HepG2 (cell line): ENCODE results near the gene ACTG2. TPM values are rescaled to one million over a fixed set of nuclear protein-coding genes. Genes with fewer than 3 reads are reported as not detected.

Experiments used
- CBX5 ChIP-seq: sonication (generic); formaldehyde crosslinking; IDR thresholded peaks from 2 replicates; pipeline ENCODE4 v1.4.0; 2020; ENCODE audit warnings: missing genetic modification reagents, borderline replicate concordance
- DPF2 ChIP-seq: sonication (generic); formaldehyde crosslinking; IDR thresholded peaks from 2 replicates; pipeline ENCODE4 v1.4.0; 2020; ENCODE audit warnings: mild to moderate bottlenecking, low read depth, missing genetic modification reagents, borderline replicate concordance
- HNRNPK ChIP-seq: fragments of 200-400 bp; formaldehyde crosslinking; IDR thresholded peaks from 2 replicates; pipeline ENCODE4 v1.6.1; 2018; ENCODE audit warnings: low read length, low read depth, moderate library complexity, mild to moderate bottlenecking; ENCODE audit not compliant: poor library complexity, severe bottlenecking
- MAFK ChIP-seq, 2 experiments: IDR thresholded peaks in 1 of 2; conservative IDR thresholded peaks in 1 of 2; 2 replicates each; pipeline ENCODE4 v1.6.1; 2011; ENCODE audit warnings: improper control_type of control experiment in 2 of 2, low read length in 2 of 2
- NRL ChIP-seq: sonication (generic); formaldehyde crosslinking; IDR thresholded peaks from 2 replicates; pipeline ENCODE4 v1.5.0; 2020; ENCODE audit warnings: missing genetic modification reagents, mild to moderate bottlenecking, moderate library complexity, borderline replicate concordance
- RXRB ChIP-seq: IDR thresholded peaks from 2 replicates; pipeline ENCODE4 v1.6.1; 2016; ENCODE audit warnings: borderline replicate concordance, missing genetic modification reagents, missing compliant biosample characterization
- SIX1 ChIP-seq: sonication (generic); formaldehyde crosslinking; IDR thresholded peaks from 2 replicates; pipeline ENCODE4 v1.4.0; 2020; ENCODE audit warnings: missing genetic modification reagents, borderline replicate concordance
- SRSF9 ChIP-seq: fragments of 200-400 bp; formaldehyde crosslinking; IDR thresholded peaks from 2 replicates; pipeline ENCODE4 v1.6.1; 2018; ENCODE audit warnings: borderline replicate concordance, mild to moderate bottlenecking, low read depth, low read length; ENCODE audit not compliant: insufficient read depth, poor library complexity, severe bottlenecking
- ZNF225 ChIP-seq: sonication (generic); formaldehyde crosslinking; IDR thresholded peaks from 2 replicates; pipeline ENCODE4 v1.4.0; 2020; ENCODE audit warnings: mild to moderate bottlenecking, missing genetic modification reagents
- ZNF317 ChIP-seq: sonication (generic); formaldehyde crosslinking; IDR thresholded peaks from 2 replicates; pipeline ENCODE4 v1.5.0; 2020; ENCODE audit warnings: mild to moderate bottlenecking, missing genetic modification reagents
- ZNF407 ChIP-seq: sonication (generic); formaldehyde crosslinking; IDR thresholded peaks from one replicate; pipeline ENCODE4 v1.5.1; 2020; ENCODE audit warnings: mild to moderate bottlenecking, missing genetic modification reagents; ENCODE audit errors: not compliant biosample characterization
- ZNF607 ChIP-seq: sonication (generic); formaldehyde crosslinking; IDR thresholded peaks from 2 replicates; pipeline ENCODE4 v1.5.1; 2020; ENCODE audit warnings: missing genetic modification reagents, mild to moderate bottlenecking, borderline replicate concordance
- ZNF839 ChIP-seq: sonication (generic); formaldehyde crosslinking; IDR thresholded peaks from 2 replicates; pipeline ENCODE4 v1.4.0; 2020; ENCODE audit warnings: missing genetic modification reagents, mild to moderate bottlenecking, borderline replicate concordance
- polyA plus RNA-seq, 8 experiments: library from polyadenylated mRNA; depleted of rRNA in 3 of 8; stranded (reverse) in 7 of 8; unstranded in 1 of 8; fragments of >200 nt; fragmentation: Illumina TruSeq in 4 of 8; extraction: Trizol in 4 of 8; gene quantifications; 2 replicates each; pipeline versions ENCODE4 v1.2.1 to v1.2.3, GENCODE V29; 2011 to 2016; ENCODE audit warnings: low read depth in 4 of 8, missing spikeins in 1 of 8, mixed read lengths in 1 of 8; ENCODE audit not compliant: insufficient read depth in 1 of 8
- total RNA-seq, 5 experiments: library from RNA; depleted of rRNA; stranded (reverse); fragments of >200 nt; fragmentation: Illumina TruSeq; extraction: Trizol; gene quantifications; 2 replicates each; pipeline ENCODE4 v1.2.3, GENCODE V29; 2016; ENCODE audit warnings: low read depth in 1 of 5
- TF ChIP-seq, protein P1 (sequence below), 2 experiments: sonication (generic) in 1 of 2; formaldehyde crosslinking in 1 of 2; IDR thresholded peaks; 2 replicates each; pipeline versions ENCODE4 v1.5.1 to v1.6.1; 2011 to 2020; ENCODE audit warnings: borderline replicate concordance in 1 of 2, low read depth in 1 of 2, low read length in 1 of 2, mild to moderate bottlenecking in 1 of 2, missing genetic modification reagents in 1 of 2, moderate library complexity in 1 of 2
- TF ChIP-seq, protein P2 (sequence below): IDR thresholded peaks from 2 replicates; pipeline ENCODE4 v1.6.1; 2016

ACTG2 gene
- total and polyA plus RNA-seq, 2 of the 13 experiments (the other 11 are each of a cell fraction or from before 2014, with no cell fraction given) = 0.13 TPM; not detected in 1

DNA sequence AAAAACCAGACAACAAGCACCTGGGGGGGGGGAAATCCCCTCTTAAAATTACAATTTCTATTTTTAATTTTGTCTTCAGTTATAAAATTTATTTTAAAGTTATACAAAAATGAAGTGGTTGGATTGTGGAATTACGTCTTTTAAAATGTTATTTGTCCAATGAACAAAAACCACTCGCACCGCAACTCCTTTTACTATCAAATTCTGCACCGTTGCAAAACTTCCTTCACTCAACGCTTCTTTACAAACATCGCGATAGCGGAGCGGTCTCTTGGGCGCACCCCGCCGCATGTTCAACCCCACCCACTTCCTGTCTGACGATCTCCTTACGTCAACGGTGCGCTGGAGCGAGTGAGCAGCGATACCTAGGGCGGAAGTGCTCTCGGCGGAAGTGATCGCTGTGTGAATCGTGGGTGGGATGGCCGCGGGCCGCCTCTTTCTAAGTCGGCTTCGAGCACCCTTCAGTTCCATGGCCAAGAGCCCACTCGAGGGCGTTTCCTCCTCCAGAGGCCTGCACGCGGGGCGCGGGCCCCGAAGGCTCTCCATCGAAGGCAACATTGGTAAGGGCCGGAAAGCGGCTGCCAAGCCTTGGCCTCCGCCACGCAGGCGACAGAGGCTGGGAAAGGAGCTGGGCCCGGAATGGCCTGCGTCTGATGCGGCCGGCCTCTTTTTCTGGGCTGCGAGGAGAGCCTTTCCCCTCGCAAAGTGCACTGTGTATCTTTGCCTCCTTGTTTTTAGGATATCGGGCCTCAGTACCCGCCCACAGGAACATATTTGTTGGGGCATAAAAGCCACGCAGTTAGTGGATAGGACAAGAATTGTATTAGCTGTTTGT is 33.9 kb downstream of the ACTG2 start, which contains the start of gene DGUOK (continued):
- TF ChIP-seq HNRNPK = no peak
- TF ChIP-seq ZNF317 (CRISPR knock-in tag) = no peak; the same call in 1 of the 2 replicates
- peak; percentile 98 for TF ChIP-seq ZNF407
- TF ChIP-seq ZNF225 = peak; percentile 98
- TF ChIP-seq ZNF607 (CRISPR knock-in tag) = peak; percentile 91
- peak; percentile 90 for TF ChIP-seq CBX5 (CRISPR knock-in tag)
- TF ChIP-seq NRL = peak; percentile 99
- TF ChIP-seq DPF2 = no peak
- TF ChIP-seq, protein P1, sequence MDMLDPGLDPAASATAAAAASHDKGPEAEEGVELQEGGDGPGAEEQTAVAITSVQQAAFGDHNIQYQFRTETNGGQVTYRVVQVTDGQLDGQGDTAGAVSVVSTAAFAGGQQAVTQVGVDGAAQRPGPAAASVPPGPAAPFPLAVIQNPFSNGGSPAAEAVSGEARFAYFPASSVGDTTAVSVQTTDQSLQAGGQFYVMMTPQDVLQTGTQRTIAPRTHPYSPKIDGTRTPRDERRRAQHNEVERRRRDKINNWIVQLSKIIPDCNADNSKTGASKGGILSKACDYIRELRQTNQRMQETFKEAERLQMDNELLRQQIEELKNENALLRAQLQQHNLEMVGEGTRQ (IDR thresholded peaks at IDR 0.05; ENCODE audit: low read depth, low read length) = no peak
- TF ChIP-seq, protein P1 (CRISPR knock-in tag; IDR thresholded peaks at IDR 0.05; ENCODE audit: borderline replicate concordance) = peak; percentile 13; the same call in 1 of the 2 replicates
- TF ChIP-seq, protein P2, sequence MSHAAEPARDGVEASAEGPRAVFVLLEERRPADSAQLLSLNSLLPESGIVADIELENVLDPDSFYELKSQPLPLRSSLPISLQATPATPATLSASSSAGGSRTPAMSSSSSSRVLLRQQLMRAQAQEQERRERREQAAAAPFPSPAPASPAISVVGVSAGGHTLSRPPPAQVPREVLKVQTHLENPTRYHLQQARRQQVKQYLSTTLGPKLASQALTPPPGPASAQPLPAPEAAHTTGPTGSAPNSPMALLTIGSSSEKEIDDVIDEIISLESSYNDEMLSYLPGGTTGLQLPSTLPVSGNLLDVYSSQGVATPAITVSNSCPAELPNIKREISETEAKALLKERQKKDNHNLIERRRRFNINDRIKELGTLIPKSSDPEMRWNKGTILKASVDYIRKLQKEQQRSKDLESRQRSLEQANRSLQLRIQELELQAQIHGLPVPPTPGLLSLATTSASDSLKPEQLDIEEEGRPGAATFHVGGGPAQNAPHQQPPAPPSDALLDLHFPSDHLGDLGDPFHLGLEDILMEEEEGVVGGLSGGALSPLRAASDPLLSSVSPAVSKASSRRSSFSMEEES (CRISPR knock-in tag) = peak; percentile 47; the same call in 1 of the 2 replicates
- TF ChIP-seq RXRB (CRISPR knock-in tag) = peak; percentile 75
- TF ChIP-seq SRSF9 = no peak
- TF ChIP-seq MAFK (conservative IDR thresholded peaks at IDR 0.05 in 1 of 2, IDR thresholded peaks at IDR 0.05 in 1 of 2; ENCODE audit: low read length in 2 of 2) = peak; percentile 69 to 90
- TF ChIP-seq ZNF839 (CRISPR knock-in tag) = no peak
- peak; percentile 53; the same call in 1 of the 2 replicates for TF ChIP-seq SIX1 (CRISPR knock-in tag)
